Measurements from ENCODE around the gene RGS12.

Gene RGS12

DNA sequence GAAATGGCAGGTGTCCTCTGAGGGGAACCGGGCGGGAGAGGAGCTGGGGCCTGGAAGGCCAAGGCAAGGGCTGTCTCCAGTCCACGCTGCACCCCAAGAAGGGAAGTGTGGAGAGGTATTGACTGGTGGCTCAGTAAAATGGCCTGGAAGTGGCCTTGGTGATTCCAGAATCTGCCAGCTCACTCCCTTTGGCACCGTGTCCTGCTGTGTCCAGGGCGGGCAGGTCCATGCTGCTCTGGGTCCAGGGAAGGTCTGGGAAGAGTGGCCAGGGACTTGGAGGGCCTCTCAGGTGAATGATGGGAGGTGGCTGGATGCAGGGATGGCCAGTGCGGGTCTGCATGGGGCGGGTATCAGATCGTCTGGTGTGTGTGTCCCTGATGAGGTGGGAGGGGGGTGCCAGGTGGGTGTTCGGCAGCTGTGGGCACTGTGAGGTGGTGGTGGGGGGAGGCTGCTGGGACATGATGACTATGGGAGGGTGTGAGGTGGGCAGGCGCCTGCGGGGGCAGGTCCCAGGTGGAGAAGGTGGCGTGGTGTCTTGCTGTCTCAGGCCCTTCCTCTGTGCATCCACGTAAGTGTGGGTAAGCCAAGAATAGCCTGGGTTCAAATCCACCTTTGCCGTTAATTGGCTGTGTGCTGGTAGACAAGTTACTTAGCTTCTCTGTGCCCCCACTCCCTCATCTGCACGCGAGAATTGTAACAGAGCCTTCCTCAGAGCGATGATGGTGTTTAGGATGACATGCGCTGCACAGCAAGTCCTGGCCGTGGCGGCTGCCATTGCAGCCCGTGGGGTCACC, 17.7 kb downstream of the RGS12 start:
- DNase-seq (ENCODE audit: low spot score), result no peak

DNA sequence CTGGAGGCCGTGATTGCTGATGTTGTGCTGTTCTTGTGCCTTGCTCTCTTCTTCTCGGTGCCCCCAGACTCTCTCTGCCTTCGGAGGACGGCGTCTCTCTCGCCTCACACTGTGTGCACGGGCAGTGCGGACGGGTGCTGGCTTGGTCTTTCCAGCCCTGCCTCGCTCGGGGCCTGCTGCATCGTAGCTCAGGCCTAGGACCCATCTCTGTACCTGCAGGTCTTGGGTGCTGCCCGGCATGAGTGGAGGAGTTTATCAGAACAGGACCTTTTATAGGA, 18.2 kb downstream of the RGS12 start:
- no peak for DNase-seq (ENCODE audit: low spot score)

DNA sequence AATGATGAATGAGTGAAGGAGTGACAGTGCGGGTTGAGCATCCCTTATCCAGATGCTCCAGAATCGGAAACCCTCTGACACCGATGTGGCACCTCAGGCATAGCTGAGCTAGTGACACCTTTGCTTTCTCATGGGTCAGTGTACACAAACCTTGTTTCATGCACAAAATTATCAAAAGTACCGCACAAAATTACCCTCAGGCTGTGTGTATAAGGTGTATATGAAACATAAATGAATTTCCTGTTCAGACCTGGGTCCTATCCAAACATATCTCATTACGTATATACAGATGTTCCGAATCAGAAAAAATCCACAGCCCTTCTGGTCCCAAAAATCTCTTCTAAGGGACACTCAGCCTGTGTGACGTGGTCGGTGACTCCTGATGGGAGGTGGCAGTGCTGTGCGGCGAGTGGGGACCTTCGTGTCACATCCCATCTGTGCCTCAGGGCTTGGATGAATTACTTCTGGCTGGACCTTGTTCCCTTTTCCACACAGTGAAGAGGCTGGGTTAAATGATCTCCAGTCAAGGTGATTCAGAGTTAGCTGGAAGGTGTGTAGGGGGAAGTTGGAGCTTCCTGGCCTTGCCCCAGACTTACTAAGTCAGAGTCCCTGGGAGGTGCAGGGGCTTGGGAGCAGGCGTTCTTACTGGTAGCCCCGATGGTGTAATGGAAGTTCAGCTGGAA, 18.8 kb downstream of the RGS12 start:
- DNase-seq (ENCODE audit: low spot score), result no peak

DNA sequence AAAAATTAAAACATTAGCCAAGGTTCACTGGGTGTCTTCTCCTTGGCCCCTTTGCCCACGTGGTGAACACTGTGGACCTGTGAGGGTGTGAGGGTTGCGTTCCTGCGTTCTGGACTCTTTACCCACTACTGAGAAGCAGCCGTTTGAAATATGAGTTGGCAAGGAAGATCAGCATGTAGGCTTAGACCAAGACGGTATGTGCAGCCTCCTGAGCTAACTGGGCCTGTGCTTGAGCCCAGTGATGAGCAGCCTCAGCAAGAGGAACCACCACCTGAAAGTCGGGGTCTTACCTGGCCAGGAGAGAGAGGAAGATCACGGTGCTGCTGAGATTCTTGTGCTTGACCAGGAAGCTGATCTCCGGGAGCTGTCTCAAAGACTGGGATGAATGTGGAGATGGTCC, 19.5 kb downstream of the RGS12 start:
- no peak for DNase-seq (ENCODE audit: low spot score)

DNA sequence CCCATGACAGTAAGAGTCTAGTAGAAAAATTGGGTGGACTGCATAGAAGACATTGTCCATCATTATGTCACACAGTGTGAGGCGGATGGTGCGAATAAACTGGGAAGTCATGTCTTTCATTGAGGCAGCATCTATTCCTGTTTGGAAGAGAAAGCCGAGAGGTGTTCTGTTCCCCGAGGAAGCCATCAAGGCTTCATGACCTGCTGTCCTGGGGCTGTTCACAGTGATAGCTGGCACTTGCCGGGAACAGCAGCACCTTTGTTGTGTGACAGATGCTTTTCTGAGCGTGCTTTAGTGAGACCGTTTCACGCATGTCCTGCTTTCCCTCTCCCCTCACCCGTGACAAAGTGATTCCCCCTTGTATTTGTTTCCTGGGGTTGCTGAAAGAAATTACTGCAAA, 20.3 kb downstream of the RGS12 start:
- DNase-seq (ENCODE audit: low spot score), result no peak

DNA sequence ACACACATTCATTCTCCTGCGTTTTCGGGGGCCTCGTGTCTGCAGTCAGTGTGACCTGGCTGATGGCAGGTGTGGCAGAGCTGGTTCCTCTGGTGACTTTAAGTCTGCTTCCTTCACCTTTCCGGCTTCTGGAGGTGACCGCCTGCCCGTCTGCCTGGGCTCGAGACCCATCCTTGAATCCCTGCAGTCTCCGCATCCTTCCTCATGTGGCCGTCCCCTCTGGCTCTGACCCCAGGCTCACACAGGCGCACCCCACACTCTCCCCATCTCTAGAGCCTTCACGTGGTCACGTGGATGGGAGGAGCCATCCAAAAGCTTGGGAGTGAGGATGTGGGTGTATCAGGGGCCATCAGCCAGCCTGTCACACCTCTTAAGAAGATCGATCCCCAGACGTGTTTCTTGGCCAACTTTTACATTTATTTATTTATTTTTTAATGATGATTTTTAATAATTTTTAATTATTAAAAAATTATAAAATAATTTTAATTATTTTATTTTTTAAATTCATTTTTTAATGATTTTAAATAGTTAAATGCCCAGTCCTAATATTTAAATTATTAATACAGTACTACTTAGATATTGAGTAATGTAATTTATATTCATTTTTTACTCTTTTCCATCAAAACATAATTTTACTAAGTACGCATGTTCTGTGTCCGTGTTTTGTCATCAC, 20.9 kb downstream of the RGS12 start:
- no peak for DNase-seq (ENCODE audit: low spot score)

DNA sequence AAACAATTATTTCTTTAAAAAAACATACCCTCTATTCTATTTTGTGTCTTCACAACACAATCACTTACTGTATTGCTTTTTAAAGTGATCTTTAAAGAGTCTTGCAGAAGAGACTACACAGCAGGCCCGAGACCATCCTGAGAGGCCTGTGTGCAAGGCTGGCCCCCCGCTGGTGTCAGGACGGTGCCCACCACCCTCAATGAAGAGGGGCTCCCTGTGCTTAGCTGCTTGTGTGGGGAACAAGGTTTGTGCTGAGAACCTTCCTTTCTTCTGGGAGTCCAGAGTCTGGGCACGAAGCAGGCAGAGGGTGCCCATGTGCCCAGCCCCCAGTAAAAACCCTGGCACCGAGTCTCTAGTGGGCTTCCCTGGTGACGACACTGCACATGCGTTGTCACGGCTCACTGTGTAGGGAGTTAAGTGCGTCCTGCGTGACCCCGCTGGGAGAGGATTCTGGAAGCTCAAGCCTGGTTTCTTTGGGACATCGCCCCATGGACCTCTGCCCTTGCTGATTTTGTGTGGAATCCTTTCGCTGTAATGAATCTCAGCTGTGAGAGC, 22.0 kb downstream of the RGS12 start:
- no peak for DNase-seq (ENCODE audit: low spot score)

DNA sequence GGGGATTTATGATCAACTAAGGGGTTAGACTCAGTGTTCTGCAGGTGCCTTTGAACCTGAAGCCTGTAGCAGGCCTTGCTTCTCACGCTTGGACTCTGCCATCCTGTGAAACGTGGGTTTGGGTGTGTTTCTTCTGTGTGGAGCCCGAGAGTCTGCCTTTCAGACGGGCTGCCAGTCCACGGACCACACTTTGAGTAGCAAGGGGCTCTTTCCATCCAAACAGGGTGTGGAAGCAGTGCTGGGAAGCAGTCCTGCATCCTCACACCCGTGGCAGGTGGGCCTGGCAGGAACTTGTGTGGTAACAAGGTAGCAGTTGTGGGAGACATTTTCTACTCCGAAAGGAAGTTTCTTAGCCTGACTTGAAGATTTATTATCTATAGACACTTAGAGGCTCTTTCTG, 22.7 kb downstream of the RGS12 start:
- DNase-seq (ENCODE audit: low spot score), result no peak

DNA sequence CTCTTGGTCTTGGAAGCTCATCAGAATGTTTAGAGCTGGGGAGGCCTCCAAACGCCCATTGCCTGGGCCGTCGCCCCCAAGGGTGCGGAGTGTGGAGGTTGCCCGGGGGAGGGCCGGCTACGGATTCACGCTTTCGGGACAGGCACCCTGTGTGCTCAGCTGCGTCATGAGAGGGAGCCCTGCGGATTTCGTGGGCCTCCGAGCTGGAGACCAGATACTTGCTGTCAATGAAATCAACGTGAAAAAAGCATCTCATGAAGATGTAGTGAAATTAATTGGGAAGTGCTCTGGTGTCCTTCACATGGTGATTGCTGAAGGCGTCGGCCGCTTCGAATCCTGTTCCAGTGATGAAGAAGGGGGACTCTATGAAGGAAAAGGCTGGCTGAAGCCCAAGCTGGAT, 23.3 kb downstream of the RGS12 start:
- no peak for DNase-seq (ENCODE audit: low spot score)

DNA sequence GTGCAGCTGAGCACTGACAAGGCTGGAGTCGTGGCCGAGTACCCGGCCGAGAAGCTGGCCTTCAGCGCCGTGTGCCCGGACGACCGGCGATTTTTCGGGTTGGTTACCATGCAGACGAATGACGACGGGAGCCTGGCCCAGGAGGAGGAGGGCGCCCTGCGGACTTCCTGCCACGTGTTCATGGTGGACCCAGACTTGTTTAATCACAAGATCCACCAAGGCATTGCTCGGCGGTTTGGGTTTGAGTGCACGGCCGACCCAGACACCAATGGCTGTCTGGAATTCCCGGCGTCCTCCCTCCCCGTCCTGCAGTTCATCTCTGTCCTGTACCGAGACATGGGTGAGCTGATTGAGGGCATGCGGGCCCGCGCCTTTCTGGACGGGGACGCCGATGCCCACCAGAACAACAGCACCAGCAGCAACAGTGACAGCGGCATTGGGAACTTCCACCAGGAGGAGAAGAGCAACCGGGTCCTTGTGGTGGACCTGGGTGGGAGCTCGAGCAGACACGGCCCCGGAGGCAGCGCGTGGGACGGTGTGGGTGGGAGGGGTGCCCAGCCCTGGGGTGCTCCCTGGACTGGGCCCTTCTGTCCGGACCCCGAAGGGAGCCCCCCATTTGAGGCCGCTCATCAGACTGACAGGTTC, 24.3 kb downstream of the RGS12 start:
- no peak for DNase-seq (ENCODE audit: low spot score)

DNA sequence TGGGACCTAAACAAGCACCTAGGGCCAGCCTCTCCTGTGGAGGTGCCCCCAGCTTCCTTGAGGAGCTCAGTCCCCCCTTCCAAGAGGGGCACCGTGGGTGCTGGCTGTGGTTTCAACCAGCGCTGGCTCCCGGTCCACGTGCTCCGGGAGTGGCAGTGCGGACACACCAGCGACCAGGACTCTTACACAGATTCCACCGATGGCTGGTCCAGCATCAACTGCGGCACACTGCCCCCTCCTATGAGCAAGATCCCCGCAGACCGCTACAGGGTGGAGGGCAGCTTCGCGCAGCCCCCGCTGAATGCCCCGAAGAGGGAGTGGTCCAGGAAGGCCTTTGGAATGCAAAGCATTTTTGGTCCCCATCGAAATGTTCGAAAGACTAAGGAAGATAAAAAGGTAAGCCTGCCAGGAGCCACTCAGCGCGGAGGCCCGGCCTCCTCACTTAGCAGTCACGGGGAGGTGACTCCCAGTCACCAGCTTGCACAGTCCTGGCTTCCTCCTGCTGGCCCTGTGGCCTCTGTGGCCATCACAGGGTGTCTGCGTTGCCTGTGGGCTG, 24.9 kb downstream of the RGS12 start:
- DNase-seq (ENCODE audit: low spot score), result no peak

DNA sequence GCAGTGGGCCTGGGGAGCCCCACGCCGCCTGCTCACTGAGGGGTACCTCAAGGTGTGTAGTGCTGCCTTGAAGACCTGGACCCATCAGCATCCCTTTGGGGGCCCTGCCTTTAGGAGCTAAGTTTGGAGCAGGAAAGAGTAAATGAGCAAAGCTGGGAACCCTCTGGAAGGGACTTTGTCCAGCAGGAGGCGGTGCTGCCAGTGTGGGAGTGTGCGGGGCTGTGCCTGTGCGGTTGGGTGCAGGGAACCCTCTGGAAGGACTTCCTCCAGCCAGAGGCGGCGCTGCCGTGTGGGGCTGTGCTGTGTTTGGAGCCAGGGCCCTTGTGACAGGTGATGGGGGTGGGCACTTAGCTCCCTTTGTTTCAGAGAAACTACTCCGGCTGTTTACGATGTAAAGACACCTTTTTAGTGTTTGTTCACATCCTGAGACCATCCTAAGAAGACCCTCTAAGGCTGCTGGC, 25.8 kb downstream of the RGS12 start:
- DNase-seq (ENCODE audit: low spot score), result no peak

DNA sequence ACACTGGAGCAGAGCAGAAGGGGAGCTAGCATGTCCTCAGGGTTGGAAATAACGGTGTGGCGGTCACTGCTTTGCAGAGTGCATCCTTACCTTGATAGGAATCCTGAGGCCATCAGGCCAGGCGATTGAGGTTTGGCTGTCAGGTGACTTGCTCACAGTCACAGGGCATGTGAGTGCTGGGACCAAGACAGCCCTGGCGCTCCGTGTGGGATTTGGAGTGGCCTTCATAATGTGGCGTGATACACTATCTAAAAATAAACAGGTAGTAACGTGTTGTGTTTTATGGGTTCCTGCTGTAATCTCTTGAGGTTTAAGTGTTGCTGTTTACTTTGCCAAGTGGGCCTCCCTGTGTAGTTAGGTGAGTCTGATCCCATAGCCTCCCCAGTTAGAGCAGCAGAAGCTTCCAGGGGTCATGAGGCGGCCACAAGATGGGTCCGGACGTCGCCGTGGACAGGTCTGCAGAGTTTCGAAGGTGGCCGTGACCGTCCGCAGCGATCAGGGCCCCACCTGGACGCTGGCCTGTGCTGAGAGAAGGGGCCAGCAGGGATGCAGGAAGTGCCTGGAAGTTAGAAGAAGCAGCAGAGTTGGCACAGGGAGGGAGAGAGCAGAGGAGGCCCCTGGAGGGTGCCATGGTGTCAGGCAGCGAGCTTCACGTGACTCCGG, 27.7 kb downstream of the RGS12 start:
- DNase-seq (ENCODE audit: low spot score), result no peak

DNA sequence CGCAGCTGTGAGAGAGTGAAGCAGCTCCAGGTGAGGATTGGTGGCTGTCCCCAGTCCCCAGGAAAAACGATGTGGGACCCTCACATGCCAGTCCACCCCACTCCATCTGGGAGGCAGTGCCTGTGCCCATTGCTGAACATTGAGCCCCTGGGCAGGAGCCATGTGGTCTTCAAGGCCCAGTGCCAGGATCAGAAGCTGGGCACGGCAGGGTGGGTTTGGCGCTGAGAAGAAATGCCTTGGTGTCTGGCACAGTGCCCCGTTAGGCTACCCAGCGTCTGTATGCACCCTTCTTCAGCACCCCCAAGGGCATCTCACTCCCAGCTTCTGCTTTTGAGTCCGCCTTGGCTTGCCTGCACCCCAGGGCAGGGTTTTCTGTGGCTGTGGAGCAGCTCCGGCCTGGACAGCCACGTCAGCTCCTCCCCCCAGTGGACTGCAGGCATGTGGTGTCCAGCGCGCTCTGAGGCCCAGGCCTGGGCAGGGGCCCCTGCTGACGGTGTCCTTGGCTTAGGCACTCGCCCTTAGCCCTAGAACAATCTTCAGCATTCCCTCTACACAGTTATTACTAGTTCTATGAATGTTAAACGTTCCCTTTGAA, 28.6 kb downstream of the RGS12 start:
- DNase-seq (ENCODE audit: low spot score), result peak; percentile 39

DNA sequence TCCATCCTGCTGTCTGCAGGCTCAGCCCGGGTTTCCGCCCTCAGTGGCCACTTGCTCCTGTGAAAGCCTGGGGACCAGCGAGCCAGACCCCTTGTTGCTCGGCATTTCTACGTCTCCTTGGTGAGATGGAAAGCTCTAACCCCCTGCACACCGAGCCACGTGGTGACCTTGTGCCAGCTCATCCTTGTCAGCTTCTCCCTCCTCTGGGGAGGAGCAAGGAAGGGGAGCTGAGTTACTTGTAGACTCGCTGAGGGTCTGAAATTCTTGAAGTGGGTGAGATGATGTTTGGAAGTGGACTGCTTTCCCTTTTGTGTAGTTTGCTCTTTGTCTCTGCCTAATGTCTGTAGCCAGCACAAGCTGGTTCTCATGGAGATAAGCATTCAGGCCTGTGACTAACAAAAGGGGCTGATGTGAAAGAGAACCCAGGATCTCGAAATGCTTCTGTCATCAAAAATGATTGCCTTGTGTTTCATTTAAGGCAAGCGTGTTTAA, 29.3 kb downstream of the RGS12 start:
- DNase-seq (ENCODE audit: low spot score), result peak; percentile 57

DNA sequence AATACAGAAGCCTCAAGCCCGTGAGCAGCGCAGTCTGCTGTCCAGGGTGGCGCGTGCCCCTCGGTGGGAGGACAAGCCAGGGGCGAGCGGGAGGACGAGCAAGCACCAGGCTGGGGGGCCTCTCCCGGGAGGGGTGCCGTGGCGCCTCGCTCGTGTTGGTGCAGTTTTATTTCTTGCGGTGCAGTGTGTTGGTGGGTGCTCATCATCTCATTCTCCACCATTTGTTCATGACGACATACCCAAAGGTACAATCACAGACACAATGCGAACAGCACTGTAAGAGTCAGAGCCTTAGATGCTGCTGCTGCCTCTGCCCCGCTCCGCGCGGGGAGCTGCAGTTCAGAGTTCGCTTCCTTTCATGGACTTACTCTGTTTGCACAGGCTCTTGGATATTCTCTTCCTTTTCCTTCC, 30.3 kb downstream of the RGS12 start:
- DNase-seq (ENCODE audit: low spot score), result no peak

DNA sequence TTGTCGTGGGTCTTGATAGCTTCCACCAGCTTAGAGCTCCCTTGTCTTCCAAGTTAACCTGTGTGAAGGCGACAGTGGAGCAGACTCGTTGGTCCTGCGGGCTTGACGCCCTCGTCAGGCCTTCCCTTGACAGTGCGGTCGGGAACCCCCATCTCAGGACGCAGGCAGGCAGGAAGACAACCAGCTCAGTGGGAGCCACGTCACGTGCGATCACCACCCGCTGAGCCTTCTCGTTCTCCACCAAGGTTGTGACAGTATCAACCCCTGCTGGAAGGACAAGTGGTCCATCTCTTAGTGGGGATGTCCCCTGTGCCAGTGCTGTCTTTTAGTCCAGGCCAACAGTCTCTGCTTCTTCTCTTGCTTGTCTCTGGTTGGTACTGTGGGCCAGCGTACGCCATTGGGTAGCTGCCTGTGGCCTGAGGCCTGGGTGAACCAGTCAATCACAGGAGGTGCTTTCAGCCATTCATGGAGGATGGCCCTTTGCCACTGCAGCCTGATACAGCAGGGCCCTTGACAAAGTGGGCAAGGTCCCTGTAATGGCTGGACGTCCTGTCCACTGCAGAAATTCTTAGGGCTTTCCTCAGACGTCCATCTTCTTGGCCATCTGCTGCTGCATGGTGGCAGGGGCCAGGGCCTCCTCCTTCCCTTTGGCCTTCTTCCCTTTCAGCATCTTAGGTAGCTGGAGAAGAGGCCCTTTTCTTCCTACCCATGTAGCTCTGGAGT, 31.4 kb downstream of the RGS12 start:
- no peak for DNase-seq (ENCODE audit: low spot score)

DNA sequence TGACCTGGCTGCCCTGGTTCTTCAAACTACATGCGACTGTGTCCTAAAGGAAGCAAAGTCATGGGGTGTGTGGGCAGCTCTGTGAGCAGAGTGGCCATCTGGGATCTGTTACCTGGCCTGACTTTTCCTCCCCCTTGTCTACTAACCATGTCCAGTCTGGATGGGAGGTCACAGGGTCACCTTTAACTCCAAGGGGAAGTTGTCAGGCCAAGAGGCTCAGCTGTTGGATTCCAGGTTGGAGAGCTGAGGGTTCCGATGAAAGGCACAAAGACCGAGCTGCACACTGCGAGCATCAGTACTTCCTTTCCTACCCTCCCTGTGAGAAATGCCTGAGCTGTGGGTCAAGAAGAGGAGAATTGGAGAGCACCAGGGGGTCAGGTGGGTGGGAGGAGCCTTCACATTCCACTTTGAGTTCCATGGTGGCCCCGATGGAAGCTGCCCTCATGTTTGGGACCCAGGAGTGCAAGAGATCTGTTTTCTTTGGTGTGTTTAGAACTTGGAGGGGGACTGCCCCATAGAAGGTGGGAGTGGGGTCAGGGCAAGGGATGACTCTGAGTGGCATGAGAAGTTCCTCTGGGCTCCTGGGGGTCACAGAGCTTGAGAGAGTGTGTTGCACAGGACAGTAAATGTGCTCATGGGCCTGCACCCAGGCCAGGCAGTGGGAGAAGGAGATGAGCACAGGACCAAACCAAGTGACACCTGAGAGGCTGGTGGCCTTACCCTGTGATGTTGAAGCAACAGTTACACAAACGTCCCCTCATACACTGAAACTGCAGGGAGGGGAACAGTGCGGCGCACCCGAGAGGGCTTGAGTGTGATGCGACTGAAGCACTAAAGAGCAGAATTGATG, 36.2 kb downstream of the RGS12 start:
- DNase-seq (ENCODE audit: low spot score), result no peak

DNA sequence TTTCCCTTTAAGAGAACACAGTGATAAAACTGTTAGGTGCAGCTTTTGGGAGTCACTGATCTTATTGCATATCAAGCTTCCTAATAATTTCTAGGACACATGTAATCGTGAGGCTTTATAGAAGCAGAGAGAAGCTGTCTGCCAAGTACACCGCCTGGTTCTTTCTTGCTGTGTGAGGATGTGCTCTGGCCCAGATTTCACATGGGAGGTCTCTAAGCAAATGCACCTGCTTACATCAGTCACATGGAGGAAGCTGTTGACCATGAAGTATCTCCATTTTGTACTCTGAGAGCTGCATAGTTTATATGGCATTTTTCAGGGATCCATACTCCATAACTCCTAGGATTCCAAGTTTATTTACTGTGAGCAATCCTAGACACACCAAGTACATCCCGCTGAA, 37.1 kb downstream of the RGS12 start:
- DNase-seq (ENCODE audit: low spot score), result no peak

All from AG08396 (cell line).